Stomach (tissue), 9 donors: ENCODE results near the gene ACP4. TPM values are rescaled to one million over a fixed set of nuclear protein-coding genes. Genes with fewer than 3 reads are reported as not detected.
"Not testable (repeated sequence)": the region's sequence is repeated elsewhere in the genome, so short reads cannot be mapped to it uniquely, and the experiment has no call there.

Source experiments
- DNase-seq, 2 donors: peaks; one replicate each; pipeline versions ENCODE4 v3.0.0 to v3.0.0-alpha.2; 2013 to 2019
- H3K27ac ChIP-seq, 5 donors: fragments of 200-600 bp in 4 of 5; sonication (generic) in 4 of 5; one replicate each; pipeline ENCODE4 v1.5.1; 2013 to 2019; ENCODE audit warnings: mild to moderate bottlenecking in 1 of 5, moderate library complexity in 1 of 5
- H3K27me3 ChIP-seq, 3 donors: fragments of 200-600 bp; sonication (generic); one replicate each; pipeline ENCODE4 v1.5.1; 2017 to 2019; ENCODE audit warnings: mixed run types in 1 of 3
- H3K36me3 ChIP-seq, 4 donors: fragments of 200-600 bp; sonication (generic); 1 replicate in 3 of 4; 2 replicates in 1 of 4; pipeline ENCODE4 v1.5.1; 2016 to 2019
- H3K4me1 ChIP-seq, 4 donors: fragments of 200-600 bp; sonication (generic); one replicate each; pipeline ENCODE4 v1.5.1; 2016 to 2019
- H3K4me3 ChIP-seq, 4 donors: fragments of 200-600 bp; sonication (generic) in 3 of 4; one replicate each; pipeline ENCODE4 v1.5.1; 2016 to 2019; ENCODE audit warnings: mild to moderate bottlenecking in 1 of 4
- H3K9me3 ChIP-seq, 4 donors: fragments of 200-600 bp; sonication (generic); one replicate each; pipeline ENCODE4 v1.5.1; 2016 to 2019
- CTCF ChIP-seq, 7 experiments: fragments of 450-650 bp in 4 of 7; fragments of 200-600 bp in 3 of 7; sonication (generic) in 3 of 7; IDR thresholded peaks; one replicate each; pipeline ENCODE4 v1.5.1; 2016 to 2019; ENCODE audit warnings: antibody characterized with exemption in 7 of 7, control low read depth in 2 of 7, mild to moderate bottlenecking in 1 of 7
- EP300 ChIP-seq: sonication (generic); formaldehyde crosslinking; IDR thresholded peaks from one replicate; pipeline ENCODE4 v1.6.1; 2017; ENCODE audit warnings: antibody characterized with exemption
- POLR2A ChIP-seq, 4 donors: fragments of 450-650 bp; IDR thresholded peaks; one replicate each; pipeline ENCODE4 v1.6.1; 2016; ENCODE audit warnings: antibody characterized with exemption in 4 of 4, control low read depth in 2 of 4, mild to moderate bottlenecking in 1 of 4, moderate library complexity in 1 of 4
- POLR2AphosphoS5 ChIP-seq, 3 donors: sonication (generic); formaldehyde crosslinking; IDR thresholded peaks; one replicate each; pipeline ENCODE4 v1.6.1; 2016; ENCODE audit warnings: antibody characterized with exemption in 3 of 3
- WGBS, 5 donors: extraction: QIAGEN DNeasy Blood & Tissue Kit in 3 of 5; methylation state at CpG; one replicate each; pipeline versions ENCODE4 v1.1.5 to v1.1.7; 2013 to 2018; 5-methylcytosine and 5-hydroxymethylcytosine counted together
- intact Hi-C: fragments of 100-400 bp; cut with DNase I; formaldehyde crosslinking; loops from one replicate; pipeline ENCODE4 v1.15.1; 2023; ENCODE audit warnings: low total_unique reads
- polyA plus RNA-seq, 3 donors: library from polyadenylated mRNA; stranded (reverse); fragments of 200-250 nt; gene quantifications; one replicate each; pipeline ENCODE4 v1.2.3, GENCODE V29; 2013
- total RNA-seq, 5 donors: library from RNA; depleted of rRNA; stranded (reverse); fragments of >200 nt; gene quantifications; one replicate each; pipeline versions ENCODE4 v1.1.0 to v1.2.3, GENCODE V29; 2014 to 2016
- donor health status: healthy with polysubstance abuse.
- donor health status: Bipolar disorder and iron deficiency.
- donor health status: healthy.

ACP4 gene
- total and polyA plus RNA-seq, 8 donors: not detected

GRCh38 chr19:50804420-50805272 lies 14.4 kb downstream of the ACP4 start:
- TF ChIP-seq POLR2A (IDR thresholded peaks at IDR 0.05) (no peak), CTCF (IDR thresholded peaks at IDR 0.05) (peak in 1 of 7 experiments; percentile 5), POLR2AphosphoS5 (IDR thresholded peaks at IDR 0.05) (peak in 2 of 3 donors; percentile 64 to 74), EP300 (no peak)

GRCh38 chr19:50808856-50809255 lies 18.6 kb downstream of the ACP4 start:
- Histone ChIP-seq H3K36me3 (no peaks in the 10 kb centered on the region), H3K4me3 (no peak overlapping the region), H3K27me3 (peaks cover 0 to 17% (median 0%) of the 10 kb centered on the region in 3 donors), H3K27ac (no peak overlapping the region), H3K4me1 (peaks cover 3 to 14% (median 10%) of the 10 kb centered on the region in 4 donors), H3K9me3 (no peaks in the 10 kb centered on the region)
- no peak for TF ChIP-seq EP300
- TF ChIP-seq POLR2A (IDR thresholded peaks at IDR 0.05): no peak
- 63 to 75% (median 67%) methylated on average over 1 of the region's 1 CpG for WGBS, 5 donors
- no peak for DNase-seq
- intact Hi-C loops: no loop called here

More at GRCh38 chr19:50804420-50805272, 14.4 kb downstream of the ACP4 start:
- no peaks in the 10 kb centered on the region for H3K9me3 ChIP-seq
- H3K4me3 ChIP-seq: peak overlapping the region; percentile 79 to 97 (median 84)
- peaks cover 5 to 24% (median 22%) of the 10 kb centered on the region in 4 donors for H3K36me3 ChIP-seq
- H3K27ac ChIP-seq: peak overlapping the region; percentile 90 to 98 (median 96)
- intact Hi-C loops: no loop called here
- WGBS, 5 donors: 0% methylated on average over 49 to 62 of the region's 62 CpGs
- no peaks in the 10 kb centered on the region for H3K27me3 ChIP-seq
- peak; percentile 98 to 99 for DNase-seq
- H3K4me1 ChIP-seq: peaks cover 18 to 36% (median 27%) of the 10 kb centered on the region in 4 donors

GRCh38 chr19:50811622-50812238 lies 21.5 kb downstream of the ACP4 start:
- DNase-seq, H3K9me3 ChIP-seq, H3K4me1 ChIP-seq, H3K4me3 ChIP-seq, H3K27ac ChIP-seq, intact Hi-C loops, H3K36me3 ChIP-seq: not testable (repeated sequence)
- peaks cover 0 to 43% (median 0%) of the 10 kb centered on the region in 3 donors for H3K27me3 ChIP-seq
- WGBS, 5 donors: 67 to 81% (median 71%) methylated on average over 1 to 3 of the region's 3 CpGs

GRCh38 chr19:50812474-50812873 lies 22.3 kb downstream of the ACP4 start:
- H3K4me1 ChIP-seq: no peaks in the 10 kb centered on the region
- no peaks in the 10 kb centered on the region for H3K36me3 ChIP-seq
- H3K9me3 ChIP-seq: peaks cover 0 to 5% (median 0%) of the 10 kb centered on the region in 4 donors
- DNase-seq: no peak
- no peak overlapping the region for H3K27ac ChIP-seq
- no peak for TF ChIP-seq EP300
- no peak overlapping the region for H3K4me3 ChIP-seq
- WGBS, 5 donors: 61 to 69% (median 66%) methylated on average over 3 of the region's 3 CpGs
- intact Hi-C loops: no loop called here
- H3K27me3 ChIP-seq: peaks cover 0 to 50% (median 3%) of the 10 kb centered on the region in 3 donors

GRCh38 chr19:50814883-50815282 lies 24.7 kb downstream of the ACP4 start:
- TF ChIP-seq EP300: no peak
- TF ChIP-seq POLR2A (IDR thresholded peaks at IDR 0.05): no peak
- no peak for TF ChIP-seq POLR2AphosphoS5 (IDR thresholded peaks at IDR 0.05)
- TF ChIP-seq CTCF (IDR thresholded peaks at IDR 0.05): no peak
- 69 to 82% (median 78%) methylated on average over 5 of the region's 5 CpGs for WGBS, 5 donors
- Histone ChIP-seq H3K36me3 (no peaks in the 10 kb centered on the region), H3K4me3 (no peak overlapping the region), H3K9me3 (peaks cover 0 to 5% (median 0%) of the 10 kb centered on the region in 4 donors), H3K27me3 (peaks cover 3 to 74% (median 25%) of the 10 kb centered on the region in 3 donors), H3K27ac (no peak overlapping the region), H3K4me1 (peaks cover 0 to 12% (median 10%) of the 10 kb centered on the region in 4 donors)
- no peak for DNase-seq
- intact Hi-C loops: no loop called here
